Kidney (tissue), 14 donors: ENCODE results near the gene FLYWCH1. TPM values are rescaled to one million over a fixed set of nuclear protein-coding genes. Genes with fewer than 3 reads are reported as not detected.
A peak's percentile ranks its signal among the peaks of the same experiment; 100 is the strongest.

Source experiments
- DNase-seq, 5 donors: peaks; one replicate each; pipeline ENCODE4 v3.0.0-alpha.2; 2013 to 2020
- FAIRE-seq: peaks from 2 replicates; lab custom pipeline; 2012; peaks lifted over from hg19 to GRCh38; lab: Jason Lieb, UNC
- H3K27ac ChIP-seq, 2 donors: one replicate each; pipeline ENCODE4 v1.7.0; 2013; ENCODE audit warnings: low read depth in 2 of 2, low read length in 2 of 2, inconsistent platforms in 1 of 2
- H3K27me3 ChIP-seq: one replicate; pipeline ENCODE4 v1.7.1; 2013; ENCODE audit warnings: low read length, inconsistent platforms; ENCODE audit not compliant: control insufficient read depth, insufficient read depth
- H3K36me3 ChIP-seq, 3 donors: one replicate each; pipeline versions ENCODE4 v1.7.0 to v1.7.1; 2013; ENCODE audit warnings: low read length in 3 of 3, control low read depth in 1 of 3, inconsistent platforms in 1 of 3; ENCODE audit not compliant: insufficient read depth in 3 of 3, control insufficient read depth in 2 of 3
- H3K4me1 ChIP-seq, 3 donors: one replicate each; pipeline versions ENCODE4 v1.7.0 to v1.7.1; 2013; ENCODE audit warnings: low read length in 3 of 3, inconsistent platforms in 1 of 3, low read depth in 1 of 3; ENCODE audit not compliant: control insufficient read depth in 2 of 3, insufficient read depth in 2 of 3
- H3K4me3 ChIP-seq, 3 donors: one replicate each; pipeline versions ENCODE4 v1.7.0 to v1.8.1; 2013; ENCODE audit warnings: low read length in 3 of 3, control low read depth in 1 of 3, inconsistent platforms in 1 of 3
- H3K9ac ChIP-seq, 3 donors: one replicate each; pipeline versions ENCODE4 v1.7.0 to v1.7.1; 2013; ENCODE audit warnings: low read length in 3 of 3, control low read depth in 1 of 3, inconsistent platforms in 1 of 3
- H3K9me3 ChIP-seq, 3 donors: one replicate each; pipeline versions ENCODE4 v1.7.0 to v1.7.1; 2013; ENCODE audit warnings: low read length in 3 of 3, control low read depth in 1 of 3, inconsistent platforms in 1 of 3; ENCODE audit not compliant: control insufficient read depth in 2 of 3, insufficient read depth in 1 of 3
- intact Hi-C: fragments of 100-400 bp; cut with DNase I; formaldehyde crosslinking; loops from one replicate; pipeline ENCODE4 v1.11.1; 2022
- polyA plus RNA-seq: library from polyadenylated mRNA; stranded (reverse); fragments of 350-450 nt; fragmentation: Illumina TruSeq; extraction: RNeasy Lipid Tissue Mini Kit (QIAGEN cat#74804); gene quantifications from one replicate; pipeline ENCODE4 v1.2.3, GENCODE V29; 2014; ENCODE audit warnings: low read depth, low replicate concordance; ENCODE audit not compliant: insufficient read depth
- total RNA-seq: library from RNA; stranded (reverse); fragmentation: NEBNext Ultra II Directional; extraction: Animal tissue kit (Norgen Biotek cat#: 25700); gene quantifications from one replicate; pipeline ENCODE4 v1.2.1, GENCODE V29; 2021
- TF ChIP-seq, protein P1 (sequence below): IDR thresholded peaks from 3 replicates; pipeline ENCODE4 v1.5.1; 2012; ENCODE audit warnings: mild to moderate bottlenecking, moderate library complexity, borderline replicate concordance; ENCODE audit not compliant: insufficient read depth; ENCODE audit errors: extremely low read depth
- donor health status: control.
- donor health status: control.
- donor health status: control.
- donor health status: control.
- donor health status: control.
- donor health status: DM: yes; HTN: yes; CAD: no.
- donor health status: Normal renal cell carcinoma (clear cell type).

Gene FLYWCH1
- total and polyA plus RNA-seq, 2 donors from 2014 or later, result 24.5 to 36.8 TPM

GRCh38 chr16:2954656-2955381 lies 43.1 kb downstream of the FLYWCH1 start:
- peaks cover 0 to under 1% (median 0%) of the 10 kb centered on the region in 3 donors for H3K36me3 ChIP-seq
- H3K9me3 ChIP-seq, result no peaks in the 10 kb centered on the region
- intact Hi-C loops, result no loop called here
- TF ChIP-seq, protein P1, sequence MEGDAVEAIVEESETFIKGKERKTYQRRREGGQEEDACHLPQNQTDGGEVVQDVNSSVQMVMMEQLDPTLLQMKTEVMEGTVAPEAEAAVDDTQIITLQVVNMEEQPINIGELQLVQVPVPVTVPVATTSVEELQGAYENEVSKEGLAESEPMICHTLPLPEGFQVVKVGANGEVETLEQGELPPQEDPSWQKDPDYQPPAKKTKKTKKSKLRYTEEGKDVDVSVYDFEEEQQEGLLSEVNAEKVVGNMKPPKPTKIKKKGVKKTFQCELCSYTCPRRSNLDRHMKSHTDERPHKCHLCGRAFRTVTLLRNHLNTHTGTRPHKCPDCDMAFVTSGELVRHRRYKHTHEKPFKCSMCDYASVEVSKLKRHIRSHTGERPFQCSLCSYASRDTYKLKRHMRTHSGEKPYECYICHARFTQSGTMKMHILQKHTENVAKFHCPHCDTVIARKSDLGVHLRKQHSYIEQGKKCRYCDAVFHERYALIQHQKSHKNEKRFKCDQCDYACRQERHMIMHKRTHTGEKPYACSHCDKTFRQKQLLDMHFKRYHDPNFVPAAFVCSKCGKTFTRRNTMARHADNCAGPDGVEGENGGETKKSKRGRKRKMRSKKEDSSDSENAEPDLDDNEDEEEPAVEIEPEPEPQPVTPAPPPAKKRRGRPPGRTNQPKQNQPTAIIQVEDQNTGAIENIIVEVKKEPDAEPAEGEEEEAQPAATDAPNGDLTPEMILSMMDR, result no peak
- H3K27ac ChIP-seq, result no peak overlapping the region
- H3K27me3 ChIP-seq, result no peaks in the 10 kb centered on the region
- no peaks in the 10 kb centered on the region for H3K4me1 ChIP-seq
- FAIRE-seq (no peak), DNase-seq (peak in 1 of 5 donors; percentile 63)
- H3K9ac ChIP-seq, result no peak overlapping the region
- H3K4me3 ChIP-seq, result no peak overlapping the region

- intact Hi-C loops, result no loop called here
- H3K9me3 ChIP-seq, result no peaks in the 10 kb centered on the region
- H3K36me3 ChIP-seq, result no peaks in the 10 kb centered on the region
- no peaks in the 10 kb centered on the region for H3K4me1 ChIP-seq
- no peak overlapping the region for H3K9ac ChIP-seq
- FAIRE-seq (no peak), DNase-seq (no peak)
- TF ChIP-seq, protein P1, result no peak
- H3K4me3 ChIP-seq, result no peak overlapping the region
- no peaks in the 10 kb centered on the region for H3K27me3 ChIP-seq
- H3K27ac ChIP-seq, result no peak overlapping the region
Observed at GRCh38 chr16:2955438-2955778, 43.7 kb downstream of the FLYWCH1 start.

DNA sequence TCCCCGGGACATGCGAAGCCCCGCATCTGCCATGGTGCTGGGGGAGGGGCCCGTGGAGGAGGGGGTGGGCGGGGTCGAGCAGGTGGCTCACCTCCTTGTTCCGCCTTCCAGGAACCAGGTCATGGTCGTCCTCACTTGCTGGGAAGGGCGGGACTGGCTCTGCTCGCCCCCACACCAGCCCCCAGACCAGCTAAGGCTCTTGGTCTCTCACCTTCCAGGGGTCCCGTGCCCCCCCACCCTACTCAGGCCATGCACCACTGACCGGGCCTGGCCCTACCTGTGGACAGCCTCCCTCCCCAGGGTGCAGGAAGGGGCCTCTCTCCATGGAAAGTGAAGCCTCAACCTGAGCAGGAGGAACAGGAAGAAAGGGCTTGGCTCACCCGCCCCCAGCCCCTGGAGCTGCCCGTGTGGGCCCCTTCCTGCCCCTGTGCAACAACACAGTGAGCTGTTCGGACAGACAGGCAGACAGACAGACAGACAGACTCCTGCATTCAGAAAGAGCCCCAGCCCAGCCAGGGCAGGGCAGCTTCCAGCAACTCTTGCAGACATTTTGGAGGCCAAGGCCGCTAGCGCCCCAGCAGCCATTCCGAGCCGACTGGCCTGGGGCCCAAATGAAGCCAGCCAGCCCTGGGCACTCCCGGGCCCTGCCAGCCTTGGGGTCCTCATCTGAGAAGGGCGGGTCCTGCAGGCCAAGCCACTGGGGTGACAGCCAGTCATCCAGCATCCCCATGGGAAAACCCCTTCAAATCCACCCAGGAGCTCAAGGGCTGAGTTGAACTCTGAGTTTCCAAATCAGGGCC lies 44.2 kb downstream of the FLYWCH1 start:
- DNase-seq, result peak in 2 of 5 donors; percentile 15 to 71

More for the DNA sequence above, 44.2 kb downstream of the FLYWCH1 start:
- intact Hi-C loops, result no loop called here
- TF ChIP-seq, protein P1, result no peak
- no peak overlapping the region for H3K27ac ChIP-seq
- no peaks in the 10 kb centered on the region for H3K9me3 ChIP-seq
- no peaks in the 10 kb centered on the region for H3K36me3 ChIP-seq
- no peak overlapping the region for H3K4me3 ChIP-seq
- no peak for FAIRE-seq
- no peaks in the 10 kb centered on the region for H3K4me1 ChIP-seq
- no peak overlapping the region for H3K9ac ChIP-seq
- H3K27me3 ChIP-seq, result no peaks in the 10 kb centered on the region
